Activated T-cell treated with anti-CD3 and anti-CD28 coated beads for 1 hour (primary cell): Measurements from ENCODE around the gene SDF2L1.
"Not testable (repeated sequence)": the region's sequence is repeated elsewhere in the genome, so short reads cannot be mapped to it uniquely, and the experiment has no call there.

ENCODE experiments used
- DNase-seq: peaks from one replicate; pipeline ENCODE4 v3.0.0-alpha.2; 2020; ENCODE audit warnings: low read depth

Gene SDF2L1, protein sequence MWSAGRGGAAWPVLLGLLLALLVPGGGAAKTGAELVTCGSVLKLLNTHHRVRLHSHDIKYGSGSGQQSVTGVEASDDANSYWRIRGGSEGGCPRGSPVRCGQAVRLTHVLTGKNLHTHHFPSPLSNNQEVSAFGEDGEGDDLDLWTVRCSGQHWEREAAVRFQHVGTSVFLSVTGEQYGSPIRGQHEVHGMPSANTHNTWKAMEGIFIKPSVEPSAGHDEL

DNA sequence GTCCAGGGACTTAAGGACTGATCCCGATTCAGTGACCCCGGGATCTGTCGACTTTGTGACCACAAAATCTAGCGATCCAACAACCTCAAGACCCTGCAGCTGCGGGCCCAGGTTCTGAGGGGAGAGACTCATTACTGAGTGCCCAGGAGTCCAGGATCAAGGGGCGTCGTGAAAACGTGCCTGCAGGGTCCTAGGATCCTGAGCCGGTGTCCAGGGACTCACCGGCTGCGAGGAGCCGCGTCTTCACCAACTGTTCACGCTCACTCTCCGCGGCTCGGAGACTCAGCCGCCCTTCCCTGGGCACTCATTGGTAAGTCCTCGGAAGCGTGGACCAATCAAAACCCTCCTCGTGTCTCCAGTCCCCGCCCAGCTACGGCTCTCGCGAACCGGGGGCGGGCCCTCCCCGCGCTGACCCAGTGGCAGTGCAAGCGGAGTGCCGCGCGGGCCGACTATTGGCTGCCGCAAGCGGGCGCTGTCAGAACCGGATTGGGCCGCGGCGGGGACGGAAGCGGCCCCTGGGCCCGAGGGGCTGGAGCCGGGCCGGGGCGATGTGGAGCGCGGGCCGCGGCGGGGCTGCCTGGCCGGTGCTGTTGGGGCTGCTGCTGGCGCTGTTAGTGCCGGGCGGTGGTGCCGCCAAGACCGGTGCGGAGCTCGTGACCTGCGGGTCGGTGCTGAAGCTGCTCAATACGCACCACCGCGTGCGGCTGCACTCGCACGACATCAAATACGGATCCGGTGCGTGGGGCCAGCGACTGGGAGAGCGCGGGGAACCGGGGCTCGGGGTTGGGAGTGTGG lies at the start of gene SDF2L1:
TSS of gene SDF2L1 (plus strand) at position 514 of the 795 bp plus-strand sequence. CDS start at position 549, 35 bp downstream.
- DNase-seq, result peak; percentile 95

DNA sequence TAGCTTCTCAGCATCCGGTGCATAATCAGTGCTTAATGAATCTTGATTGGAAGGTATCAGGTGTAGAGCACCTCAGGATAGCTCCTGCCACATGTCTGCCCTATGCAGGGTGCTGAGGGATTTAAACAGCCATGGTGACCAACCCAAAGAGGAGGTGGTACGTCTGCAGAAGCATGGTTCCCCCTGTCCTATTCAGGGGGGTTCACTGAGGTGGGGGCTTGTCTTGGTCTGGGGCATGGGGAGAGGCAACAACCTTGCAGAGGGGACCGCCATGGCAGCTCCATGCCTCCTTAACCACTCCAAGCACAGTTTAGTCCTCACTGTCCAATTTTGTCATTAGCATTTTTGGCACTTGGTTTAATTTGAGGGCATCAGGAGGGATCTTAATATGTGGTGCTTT lies 49.7 kb upstream of the SDF2L1 start:
- DNase-seq, result no peak

DNA sequence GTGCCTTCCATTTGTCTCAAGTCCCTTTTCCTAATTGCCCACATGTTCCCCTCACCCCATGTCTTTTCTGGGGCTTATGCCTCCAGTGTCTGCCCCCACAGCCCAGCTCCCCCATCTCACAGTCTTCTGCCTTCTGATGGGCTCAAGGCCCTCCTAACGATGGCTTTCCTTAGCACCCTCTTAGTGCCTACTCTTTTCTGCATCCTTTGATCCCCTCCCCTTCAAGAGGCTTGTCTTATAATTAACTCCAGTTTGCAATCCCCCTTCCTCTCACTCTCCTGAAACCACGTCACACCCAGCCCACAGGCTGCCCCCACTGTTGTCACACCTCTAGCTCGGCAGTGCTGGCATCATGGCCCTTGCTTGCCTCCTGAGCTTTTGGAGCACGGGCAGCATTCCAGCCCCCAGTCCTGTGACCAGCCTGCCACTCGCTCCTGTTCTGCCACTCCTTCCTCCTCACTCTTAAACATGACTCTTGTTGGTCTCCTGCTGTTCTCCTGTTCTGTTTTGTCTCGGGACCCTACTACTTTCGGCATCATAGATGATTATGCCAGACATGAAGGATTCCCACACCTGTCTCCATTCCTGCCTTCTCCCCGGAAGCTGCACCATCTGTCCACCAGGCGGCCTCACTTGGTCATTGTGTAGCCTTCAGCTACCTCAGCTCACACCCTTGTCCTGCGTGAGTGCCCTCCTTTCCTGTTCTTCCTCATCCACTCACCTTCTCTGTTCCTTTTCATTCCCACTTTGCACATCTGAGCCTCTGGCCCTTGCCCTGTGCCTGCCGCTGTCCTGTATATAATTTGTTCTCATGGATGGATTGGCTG lies 48.5 kb upstream of the SDF2L1 start:
- DNase-seq, result no peak

DNA sequence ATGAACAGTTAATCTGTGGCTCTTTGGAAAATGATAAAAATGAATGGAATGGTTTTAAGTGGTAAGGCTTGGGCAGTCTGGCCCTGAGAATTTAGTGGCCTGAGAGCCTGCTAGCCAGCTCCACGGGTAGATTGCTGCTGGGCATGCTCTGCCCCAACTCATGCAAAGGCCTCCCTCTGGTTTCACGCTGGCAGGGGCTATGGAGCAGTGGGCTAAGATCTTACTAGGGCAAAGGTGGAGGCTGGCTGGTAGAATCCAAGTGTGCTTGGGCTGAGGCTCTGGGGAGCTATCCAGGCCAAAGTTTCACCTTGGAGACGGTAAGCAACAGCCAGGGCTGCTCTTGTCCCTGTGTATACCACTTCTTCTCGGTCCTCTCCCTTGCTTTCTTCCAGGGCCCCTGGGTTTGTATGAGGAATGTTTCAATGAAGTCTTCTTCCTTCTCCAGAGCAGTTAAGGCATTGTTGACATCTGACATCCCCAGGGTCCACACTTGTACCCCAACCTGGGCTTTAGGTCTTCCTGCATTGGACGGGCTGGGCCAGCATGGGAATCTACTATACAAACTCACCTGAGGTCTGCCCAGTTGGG lies 47.1 kb upstream of the SDF2L1 start:
- no peak for DNase-seq

DNA sequence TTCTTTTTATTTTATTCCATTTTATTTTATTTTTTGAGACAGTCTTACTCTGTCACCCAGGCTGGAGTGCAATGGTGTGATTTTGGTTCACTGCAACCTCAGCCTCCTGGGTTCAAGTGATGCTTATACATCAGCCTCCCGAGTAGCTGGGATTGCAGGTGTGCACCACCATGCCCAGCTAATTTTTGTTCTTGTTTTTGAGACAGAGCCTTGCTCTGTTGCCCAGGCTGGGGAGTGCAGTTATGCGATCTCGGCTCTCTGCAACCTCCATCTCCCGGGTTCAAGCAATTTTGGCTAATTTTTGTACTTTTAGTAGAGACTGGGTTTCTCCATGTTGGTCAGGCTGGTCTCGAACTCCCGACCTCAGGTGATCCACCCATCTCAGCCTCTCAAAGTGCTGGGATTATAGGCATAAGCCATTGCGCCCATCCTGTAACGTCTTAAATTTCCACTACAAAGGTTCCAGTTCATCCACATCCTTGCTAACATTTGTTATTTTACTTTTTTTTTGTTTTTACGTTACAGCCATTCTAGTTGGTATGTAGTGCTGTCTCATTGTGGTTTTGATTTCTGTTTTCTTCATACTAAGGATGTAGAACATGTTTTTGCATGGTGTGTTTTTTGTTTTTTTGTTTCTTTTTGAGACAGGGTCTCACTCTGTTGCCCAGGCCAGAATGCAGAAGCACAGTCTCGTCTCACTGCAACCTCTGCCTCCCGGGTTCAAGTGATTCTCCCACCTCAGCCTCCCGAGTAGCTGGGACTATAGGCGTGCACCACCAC lies 45.6 kb upstream of the SDF2L1 start:
- DNase-seq, result not testable (repeated sequence)

DNA sequence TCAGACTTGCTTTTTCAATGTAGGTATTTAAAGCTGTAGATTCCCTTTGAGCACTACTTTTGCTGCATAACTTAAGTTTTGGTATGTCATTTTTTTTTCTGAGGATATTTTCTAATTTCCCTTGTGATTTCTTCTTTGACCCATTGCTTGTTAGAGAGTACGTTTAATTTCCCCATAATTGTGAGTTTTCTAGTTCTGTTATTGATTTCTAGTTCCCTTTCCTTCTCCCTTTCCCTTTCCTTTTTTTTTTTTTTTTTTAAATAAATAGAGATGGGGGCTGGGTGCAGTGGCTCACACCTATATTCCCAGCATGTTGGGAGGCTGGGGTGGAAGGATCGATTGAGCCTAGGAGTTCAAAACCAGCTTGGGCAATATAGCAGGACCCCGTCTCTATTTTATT lies 43.8 kb upstream of the SDF2L1 start:
- DNase-seq, result no peak

DNA sequence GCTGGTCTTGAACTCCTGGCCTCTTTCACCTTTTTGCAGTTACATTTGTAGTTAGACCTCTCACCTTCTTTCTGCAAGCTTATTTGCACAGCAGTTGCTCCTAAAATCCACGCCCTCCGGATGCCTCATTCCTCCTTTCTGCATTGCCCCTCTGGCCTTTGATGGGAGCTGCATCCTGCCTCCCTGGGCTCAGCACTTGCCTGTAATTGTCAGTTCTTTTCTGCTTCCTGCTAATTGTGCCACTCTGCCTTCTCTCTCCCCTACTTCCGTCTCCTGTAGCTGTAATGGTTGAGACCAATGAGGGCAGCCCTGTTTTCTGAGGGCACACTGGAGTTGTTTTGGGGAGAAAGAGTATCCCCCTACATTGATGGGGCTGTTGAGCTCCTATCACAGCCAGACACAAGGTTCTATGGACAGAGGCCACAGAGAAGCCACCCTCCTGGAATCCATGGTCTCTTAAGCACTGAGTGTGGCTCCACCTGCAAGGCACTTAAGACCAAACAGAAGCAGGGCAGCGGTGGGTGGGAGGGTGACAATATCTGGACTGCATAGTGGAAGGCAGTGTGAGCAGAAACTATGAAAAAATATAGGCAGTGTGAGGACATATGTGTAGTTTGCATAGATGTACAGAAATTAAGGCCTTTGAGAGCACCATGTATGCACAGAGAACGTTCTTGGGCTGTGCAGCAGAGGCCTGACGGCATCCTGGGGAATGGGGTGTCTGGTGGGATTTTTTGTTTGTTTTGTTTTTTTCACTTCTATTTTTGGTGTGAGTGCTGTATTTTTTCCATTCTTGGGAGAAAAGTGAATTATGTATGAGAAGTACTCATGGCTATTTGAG lies 42.8 kb upstream of the SDF2L1 start:
- no peak for DNase-seq

DNA sequence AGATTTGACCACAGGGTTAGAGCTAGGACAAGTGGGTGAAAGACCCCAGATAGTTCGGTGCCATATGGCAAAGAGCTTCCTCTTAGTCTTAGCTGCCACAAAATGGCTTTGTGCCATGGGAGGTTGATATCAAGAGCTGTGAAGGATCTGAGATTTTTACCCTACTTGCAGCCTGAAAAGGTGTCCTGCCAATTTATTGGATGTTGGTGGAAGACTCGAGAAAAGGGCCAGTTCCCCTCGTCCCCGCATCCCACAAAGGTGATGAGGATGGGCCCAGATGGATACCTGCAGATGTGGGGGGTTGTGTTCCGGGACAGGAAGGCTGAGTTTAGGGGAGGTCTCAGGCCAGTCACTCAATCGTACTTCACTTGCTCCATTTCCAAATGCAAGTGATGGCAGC lies 39.5 kb upstream of the SDF2L1 start:
- no peak for DNase-seq

DNA sequence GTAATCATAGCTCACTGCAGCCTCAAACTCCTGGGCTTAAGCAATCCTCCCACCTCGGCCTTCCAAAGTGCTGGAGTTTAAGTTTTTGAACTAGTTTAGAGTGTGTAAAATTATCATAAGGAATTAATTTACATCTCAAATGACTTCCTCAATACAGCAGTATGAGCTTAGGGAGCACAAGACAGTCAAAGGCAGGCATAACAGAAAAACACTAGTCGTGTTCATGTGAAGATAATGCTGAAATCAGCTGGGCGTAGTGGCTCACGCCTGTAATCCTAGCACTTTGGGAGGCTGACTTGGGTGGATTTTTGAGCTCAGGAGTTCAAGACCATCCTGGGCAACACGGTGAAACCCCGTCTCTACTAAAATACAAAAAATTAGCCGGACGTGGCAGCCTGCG lies 38.1 kb upstream of the SDF2L1 start:
- DNase-seq, result no peak

DNA sequence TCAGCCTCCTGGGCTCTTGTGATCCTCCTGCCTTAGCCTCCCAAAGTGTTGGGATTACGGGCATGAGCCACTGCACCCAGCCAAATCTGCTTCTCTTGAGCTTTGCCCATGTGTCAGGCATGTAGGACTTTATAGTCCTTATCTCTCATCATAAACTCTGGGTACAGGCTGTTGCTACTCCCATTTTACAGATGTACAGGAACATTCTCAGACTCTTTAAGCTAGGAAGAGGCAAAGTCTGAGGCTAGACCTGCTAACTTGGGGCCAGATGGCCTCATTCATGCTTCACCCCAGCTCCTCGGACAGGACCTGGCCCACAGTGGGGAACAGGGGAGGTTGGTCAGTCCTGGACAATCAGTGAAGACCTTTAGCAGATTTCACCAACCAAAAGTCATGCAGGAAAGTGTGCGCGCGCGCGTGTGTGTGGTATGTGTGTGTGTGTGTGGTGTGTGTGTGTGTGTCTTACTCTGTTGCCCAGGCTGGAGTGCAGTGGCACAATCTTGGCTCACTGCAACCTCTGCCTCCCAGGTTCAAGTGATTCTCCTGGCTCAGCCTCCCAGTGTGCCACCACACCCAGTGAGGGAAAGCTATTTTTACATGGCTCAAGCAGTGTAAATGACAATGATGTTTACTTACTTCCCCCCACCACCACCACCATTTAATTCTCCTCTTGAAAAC lies 36.1 kb upstream of the SDF2L1 start:
- DNase-seq, result no peak

DNA sequence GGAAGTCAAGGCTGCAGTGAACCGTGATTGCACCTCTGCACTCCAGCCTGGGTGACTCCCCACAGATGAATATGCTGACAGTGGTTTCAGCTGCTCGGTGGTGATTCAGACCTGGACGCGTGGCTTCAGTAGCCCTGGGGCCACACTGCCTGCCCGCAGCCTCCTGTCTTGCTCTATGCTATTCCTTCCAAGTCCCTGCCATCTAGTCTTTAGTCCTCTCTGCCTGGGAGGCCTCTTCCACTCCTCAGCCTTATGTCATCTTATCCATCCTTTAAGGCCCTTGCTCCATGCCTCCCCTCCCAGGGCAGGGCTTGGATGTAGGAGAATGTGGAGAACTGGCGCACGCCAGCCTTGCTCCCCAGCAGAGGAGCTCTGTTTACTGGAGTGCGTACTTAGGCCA lies 35.3 kb upstream of the SDF2L1 start:
- no peak for DNase-seq

DNA sequence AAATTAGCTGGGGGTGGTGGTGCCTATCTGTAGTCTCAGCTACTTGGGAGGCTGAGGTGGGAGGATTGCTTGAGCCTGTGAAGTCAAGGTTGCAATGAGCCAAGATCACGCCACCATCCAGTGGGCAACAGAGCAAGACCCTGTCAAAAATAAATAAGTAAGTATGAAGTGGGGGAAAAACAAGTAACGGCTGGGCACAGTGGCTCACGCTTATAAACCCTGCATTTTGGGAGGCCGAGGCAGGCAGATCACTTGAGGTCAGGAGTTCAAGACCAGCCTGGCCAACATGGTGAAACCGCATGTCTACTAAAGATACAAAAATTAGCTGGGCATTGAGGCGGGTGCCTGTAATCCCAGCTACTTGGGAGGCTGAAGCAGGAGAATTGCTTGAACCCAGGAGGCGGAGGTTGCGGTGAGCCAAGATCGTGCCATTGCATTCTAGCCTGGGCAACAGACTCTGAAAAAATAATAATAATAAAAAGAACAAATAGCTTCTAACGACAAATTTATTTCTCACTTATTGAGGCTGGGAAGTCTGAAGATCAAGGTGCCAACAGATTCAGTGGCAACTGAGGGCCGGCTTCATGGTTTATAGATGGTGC lies 32.4 kb upstream of the SDF2L1 start:
- not testable (repeated sequence) for DNase-seq

DNA sequence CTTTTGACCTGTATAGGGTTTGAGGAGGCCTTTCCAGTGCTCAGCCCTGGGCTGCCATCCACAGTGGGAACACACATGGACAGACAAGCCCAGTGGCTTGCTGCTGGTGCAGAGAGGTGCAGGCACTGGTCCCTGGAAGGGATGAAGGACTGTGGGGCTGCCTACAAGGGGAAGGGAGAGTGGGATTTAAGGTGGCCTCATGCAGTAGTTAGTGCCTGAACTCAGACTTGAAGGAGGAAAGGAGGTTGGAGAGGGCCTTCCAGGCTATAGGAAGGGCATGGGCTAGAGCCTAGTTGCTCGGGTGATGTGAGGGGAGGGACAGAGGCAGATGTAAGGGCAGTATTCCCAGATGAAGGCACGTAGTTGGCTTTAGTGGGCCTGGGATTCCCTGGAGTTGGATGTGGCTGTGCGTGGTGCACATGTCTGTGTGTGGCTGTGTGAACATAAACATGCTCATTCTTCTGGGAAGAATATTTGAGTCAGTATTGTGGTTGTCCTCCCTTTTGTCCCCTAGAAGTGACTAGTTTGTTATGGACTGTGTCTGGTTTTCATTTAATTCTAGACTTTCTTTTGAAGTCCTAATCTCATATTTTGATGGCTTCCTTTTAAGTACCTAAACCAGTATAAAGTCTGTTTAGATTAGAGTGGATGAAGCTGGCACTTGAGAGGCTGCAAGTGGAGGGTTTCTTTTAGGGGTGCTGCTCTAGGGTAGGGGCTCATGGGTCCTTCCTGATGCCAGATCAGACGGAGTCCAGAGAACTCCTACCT lies 30.7 kb upstream of the SDF2L1 start:
- DNase-seq, result no peak

DNA sequence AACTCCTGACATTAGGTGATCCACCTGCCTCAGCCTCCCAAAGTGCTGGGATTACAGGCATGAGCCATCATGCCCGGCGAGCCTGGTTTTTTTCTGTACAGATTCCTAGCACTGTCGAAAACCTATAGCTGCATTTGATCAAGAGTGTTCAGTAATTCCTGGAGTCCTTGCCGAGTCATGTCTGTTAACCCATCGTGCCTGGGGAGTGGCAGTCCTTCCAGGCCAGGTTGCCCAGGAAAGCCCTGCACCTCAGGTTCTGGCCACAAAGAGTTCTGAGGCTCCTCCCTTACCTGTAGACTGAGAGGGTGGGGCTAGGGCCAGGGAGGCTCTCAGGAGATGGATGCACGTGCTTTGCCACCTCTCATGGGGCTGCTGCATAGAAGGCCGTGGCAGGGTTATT lies 29.2 kb upstream of the SDF2L1 start:
- no peak for DNase-seq

DNA sequence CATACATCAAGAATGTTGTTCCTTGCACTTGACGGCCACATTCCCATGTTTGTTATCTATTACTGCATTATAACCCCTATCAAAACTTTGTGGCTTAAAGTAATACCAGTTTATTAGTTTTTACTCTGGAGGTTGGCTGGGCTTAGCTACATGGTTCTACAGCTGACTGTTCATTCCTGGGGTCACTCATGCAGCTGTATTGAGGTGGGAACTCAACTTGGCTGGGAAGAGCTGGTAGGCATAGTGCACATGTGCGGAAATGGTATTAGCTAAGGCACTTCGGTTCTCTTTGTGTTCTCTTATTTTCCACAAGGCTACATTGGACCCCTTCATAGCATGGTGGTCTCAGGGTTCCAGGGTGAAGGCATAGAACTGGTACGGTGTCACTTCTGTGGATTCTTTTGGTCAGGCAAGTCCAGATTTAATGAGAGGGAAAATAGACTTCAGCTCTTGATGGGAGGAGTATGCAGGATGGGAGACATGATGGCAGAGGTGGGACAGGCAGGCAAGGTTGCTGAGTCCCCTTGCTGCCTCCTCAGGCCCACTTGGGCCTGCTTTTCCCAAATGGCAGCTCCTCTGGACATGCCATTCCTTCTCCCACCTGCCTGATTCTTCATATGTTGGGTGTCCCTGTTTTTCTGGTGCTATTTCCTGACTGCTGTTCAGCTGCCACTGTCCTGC lies 28.4 kb upstream of the SDF2L1 start:
- DNase-seq, result no peak

DNA sequence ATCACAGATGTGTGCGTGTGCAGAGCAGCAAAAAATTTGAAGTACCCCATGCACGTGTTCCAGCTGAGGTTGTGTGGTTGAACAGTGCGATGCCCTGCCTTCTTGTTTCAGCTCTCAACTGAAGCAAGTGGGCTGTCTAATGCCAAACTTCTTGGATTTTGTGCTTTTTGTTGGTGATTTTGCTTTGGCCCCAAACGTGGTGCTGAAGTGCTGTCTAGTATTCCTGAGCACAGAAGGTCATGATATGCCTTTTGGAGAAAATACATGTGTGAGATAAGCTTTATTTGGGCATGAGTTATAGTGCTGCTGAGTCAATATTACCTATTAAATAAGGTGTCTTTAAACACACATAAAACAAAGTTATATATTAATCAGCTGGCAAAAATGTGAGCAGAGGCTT lies 26.4 kb upstream of the SDF2L1 start:
- DNase-seq, result no peak

DNA sequence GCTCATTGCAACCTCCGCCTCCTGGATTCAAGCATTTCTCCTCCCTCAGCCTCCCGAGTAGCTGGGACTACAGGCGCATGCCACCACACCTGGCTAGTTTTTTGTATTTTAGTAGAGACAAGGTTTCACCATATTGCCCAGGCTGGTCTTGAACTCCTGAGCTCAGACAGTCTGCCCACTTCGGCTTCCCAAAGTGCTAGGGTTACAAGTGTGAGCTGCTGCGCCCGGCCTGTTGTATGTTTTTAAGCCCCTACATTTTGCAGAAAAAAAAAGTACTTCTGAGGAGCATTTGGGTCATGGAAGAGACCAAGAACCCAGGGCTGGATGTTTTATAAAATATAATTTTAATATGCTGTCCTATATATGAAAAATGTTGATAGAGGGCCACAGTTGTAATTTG lies 24.8 kb upstream of the SDF2L1 start:
- DNase-seq, result not testable (repeated sequence)

DNA sequence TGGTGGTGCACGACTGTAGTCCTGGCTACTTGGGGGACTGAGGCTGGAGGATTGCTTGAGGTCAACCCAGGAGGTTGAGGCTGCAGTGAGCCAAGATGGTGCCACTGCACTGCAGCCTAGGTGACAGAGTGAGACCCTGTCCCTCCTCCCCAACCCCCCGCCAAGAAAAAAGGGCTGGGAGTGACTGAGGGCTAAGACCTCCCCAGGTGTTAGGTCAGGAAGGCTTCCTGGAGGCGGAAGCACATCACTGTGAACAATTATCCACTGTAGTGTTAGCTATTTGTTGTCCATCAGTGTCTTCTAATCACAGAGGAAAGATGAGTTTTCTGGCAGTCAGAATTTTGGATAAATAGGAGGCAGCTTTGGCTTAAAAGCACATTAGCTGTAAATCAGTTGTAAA lies 21.1 kb upstream of the SDF2L1 start:
- DNase-seq, result no peak
